Panc1 (cell line): ENCODE results near the gene CDH23.

ENCODE experiments used
- CTCF ChIP-seq: fragments of 450-650 bp; IDR thresholded peaks from 2 replicates; pipeline ENCODE4 v1.5.1; 2017; ENCODE audit warnings: mild to moderate bottlenecking
- POLR2AphosphoS5 ChIP-seq: IDR thresholded peaks from 2 replicates; pipeline ENCODE4 v1.6.1; 2012; ENCODE audit warnings: mild to moderate bottlenecking, low read depth, low read length, moderate library complexity

- no peak for TF ChIP-seq CTCF
- no peak for TF ChIP-seq POLR2AphosphoS5
Measured at GRCh38 chr10:71737001-71737833, 340.5 kb downstream of the CDH23 start.
